NB4 (cell line): ENCODE results near the gene FMN1.

ENCODE experiments used
- MAX ChIP-seq: IDR thresholded peaks from 2 replicates; pipeline ENCODE4 v1.6.1; 2011; ENCODE audit warnings: low read depth, low read length
- POLR2A ChIP-seq: IDR thresholded peaks from 2 replicates; pipeline ENCODE4 v1.6.1; 2011; ENCODE audit warnings: mild to moderate bottlenecking; ENCODE audit not compliant: insufficient read length; ENCODE audit errors: extremely low read depth

DNA sequence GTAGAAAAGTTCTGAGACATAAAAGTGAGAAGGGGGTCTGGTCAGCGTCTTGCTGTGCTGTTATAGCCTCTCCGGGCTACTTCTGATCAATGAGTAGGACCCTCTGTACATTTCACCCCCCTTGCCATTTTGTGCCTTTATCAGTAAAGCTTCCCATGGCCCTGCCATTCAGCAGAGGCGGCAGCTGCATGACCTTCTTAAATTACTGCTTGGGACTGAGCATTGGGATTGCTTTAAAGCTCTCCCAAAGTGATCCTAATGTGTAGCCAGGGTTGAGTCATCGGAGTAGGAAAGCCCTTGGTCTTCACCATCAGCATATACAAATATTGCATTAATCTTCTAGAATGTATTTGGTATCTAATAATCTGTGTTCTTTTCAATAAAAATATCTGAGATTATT is 70.2 kb downstream of the FMN1 start:
- TF ChIP-seq POLR2A (no peak), MAX (no peak)
